H1 (cell line): ENCODE measurements around the gene PRKAB2.

Experiments
- CEBPB ChIP-seq: IDR thresholded peaks from 2 replicates; pipeline ENCODE4 v1.6.1; 2012; ENCODE audit warnings: low read depth, low read length
- CTCF ChIP-seq, 3 experiments: IDR thresholded peaks; 1 replicate in 2 of 3; 2 replicates in 1 of 3; pipeline versions ENCODE4 v1.5.1 to v1.6.1; 2011; ENCODE audit warnings: low read length in 3 of 3, mild to moderate bottlenecking in 3 of 3, inconsistent platforms in 2 of 3, low read depth in 1 of 3, moderate library complexity in 1 of 3; ENCODE audit not compliant: insufficient read depth in 1 of 3; ENCODE audit errors: control extremely low read depth in 1 of 3
- EP300 ChIP-seq, 2 experiments: IDR thresholded peaks; 1 replicate in 1 of 2; 2 replicates in 1 of 2; pipeline ENCODE4 v1.6.1; 2011 to 2012; ENCODE audit warnings: low read depth in 2 of 2, low read length in 2 of 2, mild to moderate bottlenecking in 2 of 2, borderline replicate concordance in 1 of 2, inconsistent platforms in 1 of 2, moderate library complexity in 1 of 2
- EZH2 ChIP-seq: fragments of 200-600 bp; sonication (generic); IDR thresholded peaks from 2 replicates; pipeline ENCODE4 v1.7.1; 2012; ENCODE audit warnings: low read depth, mild to moderate bottlenecking, moderate library complexity, low read length, inconsistent platforms; ENCODE audit not compliant: severe bottlenecking
- SIN3A ChIP-seq, 2 experiments: IDR thresholded peaks in 1 of 2; conservative IDR thresholded peaks in 1 of 2; 2 replicates each; pipeline ENCODE4 v1.6.1; 2011 to 2012; ENCODE audit warnings: low read length in 2 of 2, improper control_type of control experiment in 1 of 2, low read depth in 1 of 2, mild to moderate bottlenecking in 1 of 2
- YY1 ChIP-seq: IDR thresholded peaks from 2 replicates; pipeline ENCODE4 v1.6.1; 2011; ENCODE audit warnings: low read depth, mild to moderate bottlenecking, low read length
- TF ChIP-seq, protein P1 (sequence below): IDR thresholded peaks from 2 replicates; pipeline ENCODE4 v1.6.1; 2011; ENCODE audit warnings: low read depth, mild to moderate bottlenecking, low read length; ENCODE audit not compliant: insufficient read depth

GRCh38 chr1:147124266-147124665 is 48.0 kb downstream of the PRKAB2 start:
- TF ChIP-seq EP300 (IDR thresholded peaks at IDR 0.05; ENCODE audit: borderline replicate concordance in 1 of 2, low read depth in 2 of 2, low read length in 2 of 2) = no peak
- no peak for TF ChIP-seq SIN3A (conservative IDR thresholded peaks at IDR 0.05 in 1 of 2, IDR thresholded peaks at IDR 0.05 in 1 of 2; ENCODE audit: low read depth in 1 of 2, low read length in 2 of 2)
- no peak for TF ChIP-seq CTCF (IDR thresholded peaks at IDR 0.05; ENCODE audit: control extremely low read depth in 1 of 3, insufficient read depth in 1 of 3, low read depth in 1 of 3, low read length in 3 of 3)
- TF ChIP-seq, protein P1, sequence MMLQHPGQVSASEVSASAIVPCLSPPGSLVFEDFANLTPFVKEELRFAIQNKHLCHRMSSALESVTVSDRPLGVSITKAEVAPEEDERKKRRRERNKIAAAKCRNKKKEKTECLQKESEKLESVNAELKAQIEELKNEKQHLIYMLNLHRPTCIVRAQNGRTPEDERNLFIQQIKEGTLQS = no peak
- no peak for TF ChIP-seq EZH2
- TF ChIP-seq YY1 = no peak
- TF ChIP-seq CEBPB = no peak
